ENCODE measurements around the gene OR1B1.
"Not testable (repeated sequence)": the region's sequence is repeated elsewhere in the genome, so short reads cannot be mapped to it uniquely, and the experiment has no call there.

The OR1B1 gene

GRCh38 chr9:122657527-122657926, at the start of gene OR1B1:
TSS of gene OR1B1 (minus strand) at chr9:122657627.
- DNase-seq: no peak

- DNase-seq: no peak
These were observed 38.3 kb upstream of the OR1B1 start for GRCh38 chr9:122695696-122696095.

GRCh38 chr9:122684851-122685250, 27.4 kb upstream of the OR1B1 start:
- DNase-seq: no peak

- DNase-seq: no peak
These were observed 15.1 kb upstream of the OR1B1 start for GRCh38 chr9:122672481-122672880.

GRCh38 chr9:122661416-122661815, 4.0 kb upstream of the OR1B1 start, which contains the start of gene OR1L1:
TSS of gene OR1L1 (plus strand) at chr9:122661716. CDS start at chr9:122661716, 0 bp downstream.
- no peak for DNase-seq

GRCh38 chr9:122656378-122656777, 1.0 kb downstream of the OR1B1 start:
- no peak for DNase-seq

GRCh38 chr9:122642226-122642625, 15.2 kb downstream of the OR1B1 start:
- DNase-seq: no peak

- DNase-seq: no peak
These were observed 37.4 kb downstream of the OR1B1 start for GRCh38 chr9:122619996-122620395.

GRCh38 chr9:122614362-122614761, 43.1 kb downstream of the OR1B1 start, which contains the start of gene OR1Q1:
TSS of gene OR1Q1 (plus strand) at chr9:122614738. CDS start at chr9:122614738, 0 bp downstream.
- no peak for DNase-seq

GRCh38 chr9:122609804-122610203, 47.6 kb downstream of the OR1B1 start:
- no peak for DNase-seq

- no peak for DNase-seq
These were observed 50.8 kb downstream of the OR1B1 start for GRCh38 chr9:122606587-122606986.

- DNase-seq: no peak
These were observed 51.7 kb downstream of the OR1B1 start for GRCh38 chr9:122605691-122606090.

- not testable (repeated sequence) for DNase-seq
These were observed 74.1 kb downstream of the OR1B1 start, which contains the start of gene OR1L8 for GRCh38 chr9:122583284-122583683. TSS of gene OR1L8 (minus strand) at chr9:122583384. CDS start at chr9:122568477, 14,907 bp downstream.

GRCh38 chr9:122580360-122580759, 77.1 kb downstream of the OR1B1 start:
- DNase-seq: no peak

GRCh38 chr9:122579874-122580273, 77.6 kb downstream of the OR1B1 start:
- DNase-seq: no peak

All from activated CD8-positive, alpha-beta memory T cell treated with anti-CD3 and anti-CD28 coated beads, Interleukin-2, amount 50 U/mL, for 48 hours (primary cell).